Heart left ventricle (tissue), 13 donors: ENCODE measurements around the gene C7orf57.

Source experiments
- POLR2A ChIP-seq, 2 donors: fragments of 450-650 bp; IDR thresholded peaks; one replicate each; pipeline ENCODE4 v1.6.1; 2017; ENCODE audit warnings: antibody characterized with exemption in 2 of 2, mild to moderate bottlenecking in 2 of 2, moderate library complexity in 2 of 2
- TF ChIP-seq, protein P1 (sequence below), 12 donors: fragments of 200-600 bp; sonication (generic) in 4 of 12; IDR thresholded peaks; one replicate each; pipeline versions ENCODE4 v1.5.0 to v1.8.0; 2018 to 2022; ENCODE audit warnings: antibody characterized with exemption in 12 of 12, mild to moderate bottlenecking in 5 of 12
- donor health status: ischemic (EF 13 %, LVEDD 7.1; RV severe dilation, severe dysfunction).
- donor health status: DM: no; HTN: yes; CAD: no.
- donor health status: DM: no; HTN: no; CAD: no.
- donor health status: ischemic (EF 25% LVEDD 6.9; RV normal size, moderate dysfunction).
- donor health status: ischemic (EF 25% LVEDD 5.7; RV mildly dilated, moderate dysfunction).
- donor health status: ischemic (EF 35%, LVEDD 5.7; RV mildly dilated, moderate dysfunction).
- donor health status: nonischemic (EF 11% LVEDD 7.7; RV severe dilation, severe dysfunction).
- donor health status: DM: yes; HTN: yes; CAD: no.
- donor health status: PGD.
- donor health status: ischemic (EF 29% LVEDD 5.4; RV normal size, mild dysfunction).
- donor health status: nonischemic (EF 23%, LVEDD 6.1; RV moderate dilation, normal function).

DNA sequence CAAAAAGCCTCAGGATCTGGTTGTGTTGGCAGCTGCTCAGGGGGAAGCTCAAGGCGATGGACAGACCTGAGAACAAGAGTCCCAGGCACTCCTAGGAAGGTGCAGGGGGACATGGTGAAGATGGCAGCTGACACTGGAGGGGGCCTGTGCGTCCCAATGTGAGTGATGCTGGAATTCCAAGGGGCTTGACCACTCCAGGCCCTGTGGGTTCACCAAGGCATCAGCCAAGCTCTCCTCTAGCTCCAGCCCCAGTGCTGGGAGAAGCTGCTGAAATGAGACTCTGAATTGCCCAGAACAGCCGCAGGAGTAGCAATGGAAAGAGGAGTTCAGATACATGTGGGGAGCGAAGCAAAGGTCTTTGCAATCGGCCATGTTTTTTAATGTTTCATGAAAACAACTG is 69.7 kb downstream of the C7orf57 start:
- TF ChIP-seq, protein P1, sequence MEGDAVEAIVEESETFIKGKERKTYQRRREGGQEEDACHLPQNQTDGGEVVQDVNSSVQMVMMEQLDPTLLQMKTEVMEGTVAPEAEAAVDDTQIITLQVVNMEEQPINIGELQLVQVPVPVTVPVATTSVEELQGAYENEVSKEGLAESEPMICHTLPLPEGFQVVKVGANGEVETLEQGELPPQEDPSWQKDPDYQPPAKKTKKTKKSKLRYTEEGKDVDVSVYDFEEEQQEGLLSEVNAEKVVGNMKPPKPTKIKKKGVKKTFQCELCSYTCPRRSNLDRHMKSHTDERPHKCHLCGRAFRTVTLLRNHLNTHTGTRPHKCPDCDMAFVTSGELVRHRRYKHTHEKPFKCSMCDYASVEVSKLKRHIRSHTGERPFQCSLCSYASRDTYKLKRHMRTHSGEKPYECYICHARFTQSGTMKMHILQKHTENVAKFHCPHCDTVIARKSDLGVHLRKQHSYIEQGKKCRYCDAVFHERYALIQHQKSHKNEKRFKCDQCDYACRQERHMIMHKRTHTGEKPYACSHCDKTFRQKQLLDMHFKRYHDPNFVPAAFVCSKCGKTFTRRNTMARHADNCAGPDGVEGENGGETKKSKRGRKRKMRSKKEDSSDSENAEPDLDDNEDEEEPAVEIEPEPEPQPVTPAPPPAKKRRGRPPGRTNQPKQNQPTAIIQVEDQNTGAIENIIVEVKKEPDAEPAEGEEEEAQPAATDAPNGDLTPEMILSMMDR (IDR thresholded peaks at IDR 0.05) = no peak
- no peak for TF ChIP-seq POLR2A (IDR thresholded peaks at IDR 0.05)
